ENCODE results near the gene AMBRA1. TPM values are rescaled to one million over a fixed set of nuclear protein-coding genes. Genes with fewer than 3 reads are reported as not detected.

AMBRA1 gene
- total RNA-seq, 1 experiment from 2014 or later = 15.8 TPM

DNA sequence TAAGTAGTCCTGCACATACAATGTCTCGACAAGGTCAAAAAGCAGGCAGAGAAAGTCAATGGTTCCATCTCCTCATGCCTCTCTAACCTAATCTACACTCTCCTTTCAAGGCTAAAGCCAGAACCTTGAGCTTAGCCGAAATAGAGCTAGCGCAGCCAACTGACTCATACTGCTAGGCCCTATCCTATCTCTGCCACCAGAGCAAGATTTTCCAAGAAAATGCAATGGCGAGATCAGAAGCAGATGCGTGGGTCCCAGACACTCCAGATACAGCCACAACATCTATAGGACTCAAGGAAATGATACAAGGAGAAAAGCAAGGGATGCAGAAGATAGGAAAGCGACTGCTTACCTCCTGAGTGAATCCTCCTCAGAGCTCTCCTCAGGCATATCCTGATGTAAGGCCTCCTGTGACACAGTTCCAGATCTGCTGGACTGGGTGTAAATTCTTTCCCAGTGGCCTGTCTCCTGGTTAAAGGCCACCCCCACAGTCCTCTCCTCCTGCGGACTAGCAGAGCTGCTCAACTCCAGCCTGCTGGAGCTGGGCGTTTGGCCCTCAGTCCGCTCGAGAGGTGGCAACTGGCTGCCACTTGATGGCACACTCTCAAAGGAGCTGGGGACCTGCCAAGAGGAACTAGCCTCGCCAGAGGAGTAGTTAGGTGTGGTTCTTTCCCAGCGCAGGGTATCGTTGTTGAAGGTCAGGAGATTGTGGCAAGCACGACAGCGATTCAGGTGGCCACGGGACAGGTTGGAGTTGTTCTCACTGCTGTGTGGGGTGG lies 52.0 kb downstream of the AMBRA1 start:
- ATAC-seq (0 out of 2 replicates have a peak, but pooled peaks have one; percentile 19), DNase-seq (no peak)
- H3K9me3 ChIP-seq (ENCODE audit: low read length) = no peaks in the 10 kb centered on the region
- no peaks in the 10 kb centered on the region for H3K9me2 ChIP-seq (replicated peaks; ENCODE audit: low read length)
- H3K4me1 ChIP-seq (ENCODE audit: insufficient read depth, low read length) = no peaks in the 10 kb centered on the region
- H3K4me3 ChIP-seq (ENCODE audit: low read length) = no peak overlapping the region
- H3K79me2 ChIP-seq (ENCODE audit: low read length) = peaks cover 8% of the 10 kb centered on the region
- no peaks in the 10 kb centered on the region for H3K27me3 ChIP-seq (ENCODE audit: low read length)
- no TSS peak for BruUV-seq (replicated peaks)
- no peak overlapping the region for H3K27ac ChIP-seq (ENCODE audit: low read length)
- POLR2A ChIA-PET (ENCODE audit: unreplicated experiment) = no interaction called here
- H3K4me2 ChIP-seq (ENCODE audit: low read length) = no peak overlapping the region
- H3K9ac ChIP-seq (ENCODE audit: low read length) = no peak overlapping the region
- CTCF ChIA-PET = no interaction called here
- H2AFZ ChIP-seq (ENCODE audit: low read length) = no peak overlapping the region
- peaks cover 8% of the 10 kb centered on the region; the same call in 1 of the 2 replicates for H4K20me1 ChIP-seq (ENCODE audit: low read length)
- H3K36me3 ChIP-seq (ENCODE audit: low read depth, low read length) = peaks cover 15% of the 10 kb centered on the region; the same call in 1 of the 2 replicates
- intact Hi-C loops (cut with micrococcal nuclease) = no loop called here
- TF ChIP-seq, protein P1, sequence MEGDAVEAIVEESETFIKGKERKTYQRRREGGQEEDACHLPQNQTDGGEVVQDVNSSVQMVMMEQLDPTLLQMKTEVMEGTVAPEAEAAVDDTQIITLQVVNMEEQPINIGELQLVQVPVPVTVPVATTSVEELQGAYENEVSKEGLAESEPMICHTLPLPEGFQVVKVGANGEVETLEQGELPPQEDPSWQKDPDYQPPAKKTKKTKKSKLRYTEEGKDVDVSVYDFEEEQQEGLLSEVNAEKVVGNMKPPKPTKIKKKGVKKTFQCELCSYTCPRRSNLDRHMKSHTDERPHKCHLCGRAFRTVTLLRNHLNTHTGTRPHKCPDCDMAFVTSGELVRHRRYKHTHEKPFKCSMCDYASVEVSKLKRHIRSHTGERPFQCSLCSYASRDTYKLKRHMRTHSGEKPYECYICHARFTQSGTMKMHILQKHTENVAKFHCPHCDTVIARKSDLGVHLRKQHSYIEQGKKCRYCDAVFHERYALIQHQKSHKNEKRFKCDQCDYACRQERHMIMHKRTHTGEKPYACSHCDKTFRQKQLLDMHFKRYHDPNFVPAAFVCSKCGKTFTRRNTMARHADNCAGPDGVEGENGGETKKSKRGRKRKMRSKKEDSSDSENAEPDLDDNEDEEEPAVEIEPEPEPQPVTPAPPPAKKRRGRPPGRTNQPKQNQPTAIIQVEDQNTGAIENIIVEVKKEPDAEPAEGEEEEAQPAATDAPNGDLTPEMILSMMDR (conservative IDR thresholded peaks at IDR 0.05; ENCODE audit: low read depth, low read length) = no peak
- no peak for TF ChIP-seq EZH2phosphoT487 (IDR thresholded peaks at IDR 0.05; ENCODE audit: borderline replicate concordance, low read length)
- no peak for TF ChIP-seq EZH2 (IDR thresholded peaks at IDR 0.05; ENCODE audit: low read length, unreplicated experiment)
- H3F3A ChIP-seq (ENCODE audit: low read length, unreplicated experiment) = no peaks in the 10 kb centered on the region

DNA sequence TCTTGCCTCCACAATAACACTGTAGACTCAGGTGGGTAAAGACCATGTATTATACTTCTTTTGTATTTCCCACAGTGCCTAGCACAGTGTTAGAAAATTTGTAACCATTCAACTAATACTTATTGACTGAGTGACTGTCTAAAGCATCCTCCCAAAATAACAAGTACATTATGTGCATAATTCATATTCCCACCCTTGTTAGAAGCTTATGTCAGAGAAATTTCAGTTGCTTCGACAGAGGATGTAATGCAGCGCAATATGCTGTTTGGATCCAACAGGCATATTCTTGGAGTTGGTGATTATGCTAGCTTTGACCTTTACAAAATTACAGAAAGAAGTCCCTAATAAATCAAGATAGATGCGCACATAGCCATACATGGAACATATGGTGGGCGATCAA lies 53.0 kb downstream of the AMBRA1 start:
- TF ChIP-seq EZH2 (IDR thresholded peaks at IDR 0.05; ENCODE audit: low read length, unreplicated experiment) (no peak), EZH2phosphoT487 (IDR thresholded peaks at IDR 0.05; ENCODE audit: borderline replicate concordance, low read length) (no peak)
- TF ChIP-seq, protein P1 (conservative IDR thresholded peaks at IDR 0.05; ENCODE audit: low read depth, low read length) = no peak
- no peak overlapping the region for H3K4me3 ChIP-seq (ENCODE audit: low read length)
- BruUV-seq (replicated peaks) = no TSS peak
- intact Hi-C loops (cut with micrococcal nuclease) = no loop called here
- peaks cover 17% of the 10 kb centered on the region; the same call in 1 of the 2 replicates for H4K20me1 ChIP-seq (ENCODE audit: low read length)
- DNase-seq = no peak
- H3K79me2 ChIP-seq (ENCODE audit: low read length) = peaks cover 18% of the 10 kb centered on the region
- H2AFZ ChIP-seq (ENCODE audit: low read length) = no peak overlapping the region
- no peak overlapping the region for H3K9ac ChIP-seq (ENCODE audit: low read length)
- H3K9me3 ChIP-seq (ENCODE audit: low read length) = no peaks in the 10 kb centered on the region
- ChIA-PET CTCF (no interaction called here), POLR2A (ENCODE audit: unreplicated experiment) (no interaction called here)
- H3K9me2 ChIP-seq (replicated peaks; ENCODE audit: low read length) = no peaks in the 10 kb centered on the region
- no peaks in the 10 kb centered on the region for H3F3A ChIP-seq (ENCODE audit: low read length, unreplicated experiment)
- no peak for ATAC-seq
- no peaks in the 10 kb centered on the region for H3K4me1 ChIP-seq (ENCODE audit: insufficient read depth, low read length)
- H3K27me3 ChIP-seq (ENCODE audit: low read length) = no peaks in the 10 kb centered on the region
- no peak overlapping the region for H3K27ac ChIP-seq (ENCODE audit: low read length)
- H3K36me3 ChIP-seq (ENCODE audit: low read depth, low read length) = peaks cover 15% of the 10 kb centered on the region; the same call in 1 of the 2 replicates
- H3K4me2 ChIP-seq (ENCODE audit: low read length) = no peak overlapping the region
